ENCODE data around the gene DGKI.

DNA sequence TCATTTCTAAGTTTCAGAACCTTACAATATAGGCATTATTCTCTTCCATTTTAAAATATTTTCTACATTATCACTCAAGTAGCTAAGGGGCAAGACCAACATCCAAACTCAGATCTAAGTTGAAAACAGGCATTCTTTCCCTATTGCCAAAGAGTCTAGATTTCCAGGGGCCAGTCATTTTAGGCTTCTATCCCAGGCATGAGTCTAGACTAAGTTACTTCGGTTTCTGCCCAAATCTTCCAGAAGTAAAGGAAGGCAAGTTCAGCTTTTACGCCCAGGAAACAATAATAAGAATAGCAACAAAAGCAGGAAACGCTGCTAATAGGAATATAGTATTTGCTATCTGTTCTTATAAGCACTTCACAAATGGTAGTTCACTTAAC lies 189.9 kb downstream of the DGKI start:
- TF ChIP-seq, protein P1, sequence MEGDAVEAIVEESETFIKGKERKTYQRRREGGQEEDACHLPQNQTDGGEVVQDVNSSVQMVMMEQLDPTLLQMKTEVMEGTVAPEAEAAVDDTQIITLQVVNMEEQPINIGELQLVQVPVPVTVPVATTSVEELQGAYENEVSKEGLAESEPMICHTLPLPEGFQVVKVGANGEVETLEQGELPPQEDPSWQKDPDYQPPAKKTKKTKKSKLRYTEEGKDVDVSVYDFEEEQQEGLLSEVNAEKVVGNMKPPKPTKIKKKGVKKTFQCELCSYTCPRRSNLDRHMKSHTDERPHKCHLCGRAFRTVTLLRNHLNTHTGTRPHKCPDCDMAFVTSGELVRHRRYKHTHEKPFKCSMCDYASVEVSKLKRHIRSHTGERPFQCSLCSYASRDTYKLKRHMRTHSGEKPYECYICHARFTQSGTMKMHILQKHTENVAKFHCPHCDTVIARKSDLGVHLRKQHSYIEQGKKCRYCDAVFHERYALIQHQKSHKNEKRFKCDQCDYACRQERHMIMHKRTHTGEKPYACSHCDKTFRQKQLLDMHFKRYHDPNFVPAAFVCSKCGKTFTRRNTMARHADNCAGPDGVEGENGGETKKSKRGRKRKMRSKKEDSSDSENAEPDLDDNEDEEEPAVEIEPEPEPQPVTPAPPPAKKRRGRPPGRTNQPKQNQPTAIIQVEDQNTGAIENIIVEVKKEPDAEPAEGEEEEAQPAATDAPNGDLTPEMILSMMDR (IDR thresholded peaks at IDR 0.05): no peak
- TF ChIP-seq, protein P2, sequence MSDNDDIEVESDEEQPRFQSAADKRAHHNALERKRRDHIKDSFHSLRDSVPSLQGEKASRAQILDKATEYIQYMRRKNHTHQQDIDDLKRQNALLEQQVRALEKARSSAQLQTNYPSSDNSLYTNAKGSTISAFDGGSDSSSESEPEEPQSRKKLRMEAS (CRISPR knock-in tag; IDR thresholded peaks at IDR 0.05): no peak
- TF ChIP-seq, protein P3, sequence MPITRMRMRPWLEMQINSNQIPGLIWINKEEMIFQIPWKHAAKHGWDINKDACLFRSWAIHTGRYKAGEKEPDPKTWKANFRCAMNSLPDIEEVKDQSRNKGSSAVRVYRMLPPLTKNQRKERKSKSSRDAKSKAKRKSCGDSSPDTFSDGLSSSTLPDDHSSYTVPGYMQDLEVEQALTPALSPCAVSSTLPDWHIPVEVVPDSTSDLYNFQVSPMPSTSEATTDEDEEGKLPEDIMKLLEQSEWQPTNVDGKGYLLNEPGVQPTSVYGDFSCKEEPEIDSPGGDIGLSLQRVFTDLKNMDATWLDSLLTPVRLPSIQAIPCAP (CRISPR knock-in tag; IDR thresholded peaks at IDR 0.05): no peak
